Subcutaneous adipose tissue (tissue), 4 donors: Measurements from ENCODE around the gene NLK. TPM values are rescaled to one million over a fixed set of nuclear protein-coding genes. Genes with fewer than 3 reads are reported as not detected.

ENCODE experiments used
- total RNA-seq, 4 donors: library from RNA; depleted of rRNA; stranded (reverse); fragments of >200 nt; gene quantifications; one replicate each; pipeline ENCODE4 v1.1.0, GENCODE V29; 2016
- TF ChIP-seq, protein P1 (sequence below): fragments of 450-650 bp; IDR thresholded peaks from one replicate; pipeline ENCODE4 v1.5.1; 2016; ENCODE audit warnings: low read depth, mild to moderate bottlenecking, control low read depth, antibody characterized with exemption, moderate library complexity

NLK gene
- total RNA-seq, 4 donors from 2014 or later = 18.1 to 33.4 (median 22.8) TPM

DNA sequence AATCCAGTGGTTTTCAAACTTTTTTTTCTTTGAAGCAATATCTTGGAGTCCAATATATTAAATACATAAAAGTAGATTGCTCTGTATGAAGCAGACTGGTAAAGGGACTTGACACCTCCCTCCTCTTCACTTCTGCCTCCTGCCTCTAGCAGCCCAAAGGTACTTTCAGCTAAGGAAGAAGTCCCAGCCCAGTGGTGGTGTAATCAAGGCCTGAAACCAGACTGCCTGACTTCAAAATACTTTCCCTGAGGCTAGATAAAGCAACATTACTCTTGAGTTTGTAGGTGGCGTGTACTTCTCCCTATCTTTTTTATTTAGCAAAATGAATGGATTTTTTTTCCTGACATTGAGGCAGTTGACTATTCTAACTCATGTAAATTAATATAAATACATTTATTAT, 154.2 kb downstream of the NLK start:
- TF ChIP-seq, protein P1, sequence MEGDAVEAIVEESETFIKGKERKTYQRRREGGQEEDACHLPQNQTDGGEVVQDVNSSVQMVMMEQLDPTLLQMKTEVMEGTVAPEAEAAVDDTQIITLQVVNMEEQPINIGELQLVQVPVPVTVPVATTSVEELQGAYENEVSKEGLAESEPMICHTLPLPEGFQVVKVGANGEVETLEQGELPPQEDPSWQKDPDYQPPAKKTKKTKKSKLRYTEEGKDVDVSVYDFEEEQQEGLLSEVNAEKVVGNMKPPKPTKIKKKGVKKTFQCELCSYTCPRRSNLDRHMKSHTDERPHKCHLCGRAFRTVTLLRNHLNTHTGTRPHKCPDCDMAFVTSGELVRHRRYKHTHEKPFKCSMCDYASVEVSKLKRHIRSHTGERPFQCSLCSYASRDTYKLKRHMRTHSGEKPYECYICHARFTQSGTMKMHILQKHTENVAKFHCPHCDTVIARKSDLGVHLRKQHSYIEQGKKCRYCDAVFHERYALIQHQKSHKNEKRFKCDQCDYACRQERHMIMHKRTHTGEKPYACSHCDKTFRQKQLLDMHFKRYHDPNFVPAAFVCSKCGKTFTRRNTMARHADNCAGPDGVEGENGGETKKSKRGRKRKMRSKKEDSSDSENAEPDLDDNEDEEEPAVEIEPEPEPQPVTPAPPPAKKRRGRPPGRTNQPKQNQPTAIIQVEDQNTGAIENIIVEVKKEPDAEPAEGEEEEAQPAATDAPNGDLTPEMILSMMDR = no peak

DNA sequence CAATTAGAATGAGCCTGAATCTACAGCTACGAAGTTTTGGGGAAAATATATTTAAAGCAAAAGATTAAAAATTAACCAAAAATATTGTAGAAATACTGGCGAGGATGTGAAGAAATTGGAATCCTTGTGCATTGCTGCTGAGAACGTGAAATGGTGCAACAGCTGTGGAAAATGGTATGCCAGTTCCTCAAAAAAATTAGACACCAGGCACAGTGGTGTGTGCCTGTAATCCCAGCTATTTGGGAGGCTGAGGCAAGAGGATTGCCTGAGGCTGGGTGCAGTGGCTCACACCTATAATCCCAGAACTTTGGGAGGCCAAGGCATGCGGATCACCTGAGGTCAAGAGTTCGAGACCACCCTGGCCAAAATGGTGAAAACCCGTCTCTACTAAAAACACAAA, 156.6 kb downstream of the NLK start:
- TF ChIP-seq, protein P1 = no peak

DNA sequence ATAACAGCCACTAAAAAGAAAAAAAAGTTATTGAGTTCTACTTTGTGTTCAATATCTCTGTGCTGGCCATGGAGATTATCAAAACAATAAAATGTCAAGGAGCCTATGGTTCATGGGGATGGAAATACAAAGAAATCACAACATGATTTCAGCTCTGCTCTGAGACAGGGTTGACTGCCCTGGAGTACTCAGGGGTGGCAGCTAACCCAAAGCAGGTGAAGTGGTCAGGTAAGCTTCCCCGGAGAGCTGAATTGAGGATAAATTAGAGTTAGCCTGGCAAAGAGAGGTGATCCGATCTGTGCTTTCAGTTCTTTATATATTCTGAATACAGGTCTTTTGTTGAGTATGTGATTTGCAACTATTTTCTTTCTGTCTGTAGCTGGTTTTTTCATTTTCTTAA, 157.3 kb downstream of the NLK start:
- TF ChIP-seq, protein P1 = no peak

DNA sequence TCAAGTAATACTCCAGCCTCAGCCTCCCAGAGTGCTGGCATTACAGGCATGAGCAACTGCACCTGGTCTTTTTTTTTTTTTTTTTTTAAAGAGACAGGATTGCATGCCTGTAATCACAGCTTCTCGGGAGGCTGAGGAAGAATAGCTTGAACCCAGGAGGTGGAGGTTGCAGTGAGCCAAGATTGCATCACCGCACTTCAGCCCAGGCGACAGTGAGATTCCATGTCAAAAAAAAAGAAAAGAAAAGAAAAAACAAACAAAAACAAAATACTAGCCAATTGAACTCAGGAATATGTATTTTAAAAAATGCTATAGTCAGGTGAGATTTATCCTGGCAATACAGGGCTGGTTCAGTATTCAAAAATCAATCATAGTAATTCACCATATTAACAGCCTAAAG, 158.8 kb downstream of the NLK start:
- TF ChIP-seq, protein P1 = no peak

DNA sequence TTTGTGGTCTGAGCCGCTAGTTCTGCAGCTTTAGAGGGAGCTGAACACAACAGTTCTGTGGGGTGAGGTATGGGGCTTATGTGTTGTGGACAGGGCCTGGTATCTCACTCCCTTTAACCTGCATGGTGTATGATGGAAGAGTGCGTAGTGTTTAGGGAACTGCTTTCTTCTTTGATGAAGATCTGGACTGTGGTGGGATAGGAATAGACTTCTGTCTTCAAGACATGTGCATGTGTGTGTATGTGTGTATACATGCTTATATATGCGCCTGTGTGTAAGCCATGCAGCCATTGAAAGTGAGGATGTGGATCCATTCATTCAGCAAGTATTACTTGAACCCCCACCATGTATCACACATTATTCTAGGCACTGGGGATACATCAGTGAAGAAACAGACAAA, 161.8 kb downstream of the NLK start:
- TF ChIP-seq, protein P1 = no peak

DNA sequence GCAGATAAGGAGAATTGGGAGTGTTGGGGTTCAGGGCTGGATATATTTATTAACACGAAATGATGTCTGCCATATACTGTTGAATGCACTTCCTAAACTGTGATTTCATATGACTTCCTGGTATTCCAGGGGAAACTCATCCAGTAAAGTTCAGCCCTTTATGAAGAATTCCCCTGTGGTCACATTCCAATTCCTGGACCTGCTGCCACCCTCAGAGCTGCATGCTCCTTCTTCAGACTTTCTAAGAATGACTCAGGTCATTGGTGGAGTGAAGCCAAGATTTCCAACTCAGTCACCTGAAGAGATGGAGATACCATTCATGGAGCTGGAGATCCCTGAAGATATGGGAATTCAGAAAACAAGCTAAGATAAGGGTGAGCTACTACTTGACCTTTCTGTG, 162.3 kb downstream of the NLK start:
- TF ChIP-seq, protein P1 = no peak

DNA sequence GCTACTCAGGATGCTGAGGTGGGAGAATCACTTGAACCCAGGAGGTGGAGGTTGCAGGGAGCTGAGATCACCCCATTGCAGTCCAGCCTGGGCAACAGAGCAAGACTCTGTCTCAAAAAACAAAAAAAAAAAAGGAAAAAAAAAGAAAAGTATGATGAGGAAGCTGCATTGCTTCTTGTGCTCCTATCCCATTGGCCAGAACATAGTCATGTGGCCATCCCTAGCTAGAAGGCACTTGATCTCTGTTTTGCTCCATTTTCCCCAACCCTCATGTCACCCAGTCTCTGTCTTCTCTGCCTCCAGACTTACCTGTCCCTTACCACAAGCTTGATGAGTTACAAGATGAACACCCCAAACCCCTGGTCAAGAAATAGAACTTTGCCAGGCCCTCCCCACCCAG, 163.8 kb downstream of the NLK start:
- TF ChIP-seq, protein P1 = no peak
